Mucosa of stomach (tissue), 1 donor: ENCODE data around the gene CCDC15.
"Not testable (repeated sequence)": the region's sequence is repeated elsewhere in the genome, so short reads cannot be mapped to it uniquely, and the experiment has no call there.

Experiments used
- H3K27me3 ChIP-seq: one replicate; pipeline ENCODE4 v1.7.0; 2013; ENCODE audit warnings: mild to moderate bottlenecking, low read length; ENCODE audit not compliant: control insufficient read depth, insufficient read depth
- H3K36me3 ChIP-seq: one replicate; pipeline ENCODE4 v1.7.0; 2013; ENCODE audit warnings: low read length; ENCODE audit not compliant: control insufficient read depth, insufficient read depth
- H3K4me1 ChIP-seq: one replicate; pipeline ENCODE4 v1.7.0; 2013; ENCODE audit warnings: mild to moderate bottlenecking, low read length; ENCODE audit not compliant: control insufficient read depth, insufficient read depth
- H3K4me3 ChIP-seq: one replicate; pipeline ENCODE4 v1.7.0; 2013; ENCODE audit warnings: low read length
- H3K9ac ChIP-seq: one replicate; pipeline ENCODE4 v1.7.0; 2013; ENCODE audit warnings: mild to moderate bottlenecking, low read length, moderate library complexity
- H3K9me3 ChIP-seq: one replicate; pipeline ENCODE4 v1.7.0; 2013; ENCODE audit warnings: mild to moderate bottlenecking, low read length, moderate library complexity; ENCODE audit not compliant: control insufficient read depth
- donor health status: Pancreatic carcinoma.

The CCDC15 gene

GRCh38 chr11:124945826-124946225 is 8.2 kb upstream of the CCDC15 start:
- no peak overlapping the region for H3K9ac ChIP-seq
- no peaks in the 10 kb centered on the region for H3K4me1 ChIP-seq
- no peak overlapping the region for H3K4me3 ChIP-seq
- H3K27me3 ChIP-seq = no peaks in the 10 kb centered on the region
- no peaks in the 10 kb centered on the region for H3K36me3 ChIP-seq
- no peaks in the 10 kb centered on the region for H3K9me3 ChIP-seq

- H3K4me3 ChIP-seq = no peak overlapping the region
- H3K36me3 ChIP-seq = no peaks in the 10 kb centered on the region
- no peaks in the 10 kb centered on the region for H3K4me1 ChIP-seq
- H3K9me3 ChIP-seq = no peaks in the 10 kb centered on the region
- H3K9ac ChIP-seq = no peak overlapping the region
- no peaks in the 10 kb centered on the region for H3K27me3 ChIP-seq
Measured at GRCh38 chr11:124946735-124947141, 7.3 kb upstream of the CCDC15 start.

GRCh38 chr11:124950601-124951330 is 3.2 kb upstream of the CCDC15 start:
- no peak overlapping the region for H3K4me3 ChIP-seq
- no peak overlapping the region for H3K9ac ChIP-seq
- H3K9me3 ChIP-seq = no peaks in the 10 kb centered on the region
- peaks cover 7% of the 10 kb centered on the region for H3K4me1 ChIP-seq
- H3K27me3 ChIP-seq = peaks cover 6% of the 10 kb centered on the region
- no peaks in the 10 kb centered on the region for H3K36me3 ChIP-seq

- no peak overlapping the region for H3K4me3 ChIP-seq
- no peak overlapping the region for H3K9ac ChIP-seq
- no peaks in the 10 kb centered on the region for H3K9me3 ChIP-seq
- H3K36me3 ChIP-seq = no peaks in the 10 kb centered on the region
- H3K4me1 ChIP-seq = peaks cover 7% of the 10 kb centered on the region
- peaks cover 6% of the 10 kb centered on the region for H3K27me3 ChIP-seq
Measured at GRCh38 chr11:124951341-124951740, 2.7 kb upstream of the CCDC15 start.

GRCh38 chr11:124954590-124954955 is 571 bp downstream of the CCDC15 start:
- Histone ChIP-seq H3K4me3 (peak overlapping the region; percentile 56), H3K9me3 (no peaks in the 10 kb centered on the region), H3K4me1 (peaks cover 7% of the 10 kb centered on the region), H3K36me3 (no peaks in the 10 kb centered on the region), H3K27me3 (peaks cover 6% of the 10 kb centered on the region), H3K9ac (peak overlapping the region; percentile 69)

- Histone ChIP-seq H3K4me3 (no peak overlapping the region), H3K27me3 (peaks cover 6% of the 10 kb centered on the region), H3K36me3 (no peaks in the 10 kb centered on the region), H3K4me1 (peaks cover 7% of the 10 kb centered on the region), H3K9ac (no peak overlapping the region), H3K9me3 (no peaks in the 10 kb centered on the region)
Measured at GRCh38 chr11:124955035-124955434, 1.0 kb downstream of the CCDC15 start.

- Histone ChIP-seq H3K4me1 (no peaks in the 10 kb centered on the region), H3K9ac (no peak overlapping the region), H3K9me3 (no peaks in the 10 kb centered on the region), H3K4me3 (no peak overlapping the region), H3K36me3 (no peaks in the 10 kb centered on the region), H3K27me3 (no peaks in the 10 kb centered on the region)
Measured at GRCh38 chr11:124961972-124962609, 8.1 kb downstream of the CCDC15 start.

GRCh38 chr11:124968197-124968596 is 14.2 kb downstream of the CCDC15 start:
- H3K9me3 ChIP-seq, H3K4me3 ChIP-seq, H3K36me3 ChIP-seq, H3K4me1 ChIP-seq, H3K9ac ChIP-seq, H3K27me3 ChIP-seq: not testable (repeated sequence)

GRCh38 chr11:124970925-124971324 is 16.9 kb downstream of the CCDC15 start:
- Histone ChIP-seq H3K9ac (no peak overlapping the region), H3K36me3 (no peaks in the 10 kb centered on the region), H3K27me3 (no peaks in the 10 kb centered on the region), H3K4me1 (no peaks in the 10 kb centered on the region), H3K9me3 (no peaks in the 10 kb centered on the region), H3K4me3 (no peak overlapping the region)

GRCh38 chr11:124971810-124972209 is 17.8 kb downstream of the CCDC15 start:
- Histone ChIP-seq H3K9me3 (no peaks in the 10 kb centered on the region), H3K36me3 (no peaks in the 10 kb centered on the region), H3K9ac (no peak overlapping the region), H3K27me3 (no peaks in the 10 kb centered on the region), H3K4me1 (no peaks in the 10 kb centered on the region), H3K4me3 (no peak overlapping the region)

- Histone ChIP-seq H3K36me3 (no peaks in the 10 kb centered on the region), H3K9me3 (no peaks in the 10 kb centered on the region), H3K9ac (no peak overlapping the region), H3K27me3 (no peaks in the 10 kb centered on the region), H3K4me3 (no peak overlapping the region), H3K4me1 (no peaks in the 10 kb centered on the region)
Measured at GRCh38 chr11:124976531-124976930, 22.5 kb downstream of the CCDC15 start.

GRCh38 chr11:124977006-124977405 is 23.0 kb downstream of the CCDC15 start:
- H3K27me3 ChIP-seq = no peaks in the 10 kb centered on the region
- H3K4me3 ChIP-seq = no peak overlapping the region
- H3K9me3 ChIP-seq = no peaks in the 10 kb centered on the region
- no peaks in the 10 kb centered on the region for H3K36me3 ChIP-seq
- no peak overlapping the region for H3K9ac ChIP-seq
- no peaks in the 10 kb centered on the region for H3K4me1 ChIP-seq
